ENCODE data around the gene SS18L1. TPM values are rescaled to one million over a fixed set of nuclear protein-coding genes. Genes with fewer than 3 reads are reported as not detected.

The SS18L1 gene
- total and polyA plus RNA-seq, 8 donors = 5.5 to 34.8 (median 9.3) TPM

GRCh38 chr20:62165762-62166399, 22.3 kb downstream of the SS18L1 start:
- WGBS, 5 donors = 88 to 93% (median 90%) methylated on average over 25 of the region's 25 CpGs
- H3K36me3 ChIP-seq = peaks cover 54 to 95% (median 91%) of the 10 kb centered on the region in 4 donors
- no peaks in the 10 kb centered on the region for H3K27me3 ChIP-seq
- DNase-seq = no peak
- H3K9me3 ChIP-seq = no peaks in the 10 kb centered on the region
- no peak for TF ChIP-seq POLR2AphosphoS5 (IDR thresholded peaks at IDR 0.05)
- no peak overlapping the region for H3K4me3 ChIP-seq
- H3K4me1 ChIP-seq = no peaks in the 10 kb centered on the region
- intact Hi-C loops (cut with DNase I; ENCODE audit: low total_unique reads) = no loop called here
- H3K27ac ChIP-seq = no peak overlapping the region

GRCh38 chr20:62167474-62167873, 23.9 kb downstream of the SS18L1 start:
- DNase-seq = no peak
- Histone ChIP-seq H3K4me3 (no peak overlapping the region), H3K27me3 (no peaks in the 10 kb centered on the region), H3K4me1 (no peaks in the 10 kb centered on the region), H3K9me3 (no peaks in the 10 kb centered on the region), H3K27ac (no peak overlapping the region), H3K36me3 (peaks cover 40 to 84% (median 79%) of the 10 kb centered on the region in 4 donors)
- TF ChIP-seq, protein P1, sequence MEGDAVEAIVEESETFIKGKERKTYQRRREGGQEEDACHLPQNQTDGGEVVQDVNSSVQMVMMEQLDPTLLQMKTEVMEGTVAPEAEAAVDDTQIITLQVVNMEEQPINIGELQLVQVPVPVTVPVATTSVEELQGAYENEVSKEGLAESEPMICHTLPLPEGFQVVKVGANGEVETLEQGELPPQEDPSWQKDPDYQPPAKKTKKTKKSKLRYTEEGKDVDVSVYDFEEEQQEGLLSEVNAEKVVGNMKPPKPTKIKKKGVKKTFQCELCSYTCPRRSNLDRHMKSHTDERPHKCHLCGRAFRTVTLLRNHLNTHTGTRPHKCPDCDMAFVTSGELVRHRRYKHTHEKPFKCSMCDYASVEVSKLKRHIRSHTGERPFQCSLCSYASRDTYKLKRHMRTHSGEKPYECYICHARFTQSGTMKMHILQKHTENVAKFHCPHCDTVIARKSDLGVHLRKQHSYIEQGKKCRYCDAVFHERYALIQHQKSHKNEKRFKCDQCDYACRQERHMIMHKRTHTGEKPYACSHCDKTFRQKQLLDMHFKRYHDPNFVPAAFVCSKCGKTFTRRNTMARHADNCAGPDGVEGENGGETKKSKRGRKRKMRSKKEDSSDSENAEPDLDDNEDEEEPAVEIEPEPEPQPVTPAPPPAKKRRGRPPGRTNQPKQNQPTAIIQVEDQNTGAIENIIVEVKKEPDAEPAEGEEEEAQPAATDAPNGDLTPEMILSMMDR (IDR thresholded peaks at IDR 0.05) = no peak
- no peak for TF ChIP-seq POLR2A (IDR thresholded peaks at IDR 0.05)
- no peak for TF ChIP-seq EP300 (IDR thresholded peaks at IDR 0.05)
- no peak for TF ChIP-seq POLR2AphosphoS5 (IDR thresholded peaks at IDR 0.05)
- intact Hi-C loops (cut with DNase I; ENCODE audit: low total_unique reads) = no loop called here
- WGBS, 5 donors = 81 to 92% (median 90%) methylated on average over 5 to 6 of the region's 6 CpGs

- intact Hi-C loops (cut with DNase I; ENCODE audit: low total_unique reads) = no loop called here
- 82 to 98% (median 94%) methylated on average over 4 of the region's 4 CpGs for WGBS, 5 donors
- no peaks in the 10 kb centered on the region for H3K27me3 ChIP-seq
- H3K36me3 ChIP-seq = peaks cover 34 to 84% (median 79%) of the 10 kb centered on the region in 4 donors
- TF ChIP-seq POLR2A (IDR thresholded peaks at IDR 0.05) = no peak
- no peak for TF ChIP-seq POLR2AphosphoS5 (IDR thresholded peaks at IDR 0.05)
- DNase-seq = no peak
- no peaks in the 10 kb centered on the region for H3K9me3 ChIP-seq
- H3K4me1 ChIP-seq = no peaks in the 10 kb centered on the region
- no peak overlapping the region for H3K4me3 ChIP-seq
- no peak overlapping the region for H3K27ac ChIP-seq
Measured at GRCh38 chr20:62168061-62168460, 24.5 kb downstream of the SS18L1 start.

- H3K4me1 ChIP-seq = no peaks in the 10 kb centered on the region
- H3K36me3 ChIP-seq = peaks cover 25 to 84% (median 79%) of the 10 kb centered on the region in 4 donors
- H3K27me3 ChIP-seq = no peaks in the 10 kb centered on the region
Measured at GRCh38 chr20:62168890-62169435, 25.4 kb downstream of the SS18L1 start.

DNA sequence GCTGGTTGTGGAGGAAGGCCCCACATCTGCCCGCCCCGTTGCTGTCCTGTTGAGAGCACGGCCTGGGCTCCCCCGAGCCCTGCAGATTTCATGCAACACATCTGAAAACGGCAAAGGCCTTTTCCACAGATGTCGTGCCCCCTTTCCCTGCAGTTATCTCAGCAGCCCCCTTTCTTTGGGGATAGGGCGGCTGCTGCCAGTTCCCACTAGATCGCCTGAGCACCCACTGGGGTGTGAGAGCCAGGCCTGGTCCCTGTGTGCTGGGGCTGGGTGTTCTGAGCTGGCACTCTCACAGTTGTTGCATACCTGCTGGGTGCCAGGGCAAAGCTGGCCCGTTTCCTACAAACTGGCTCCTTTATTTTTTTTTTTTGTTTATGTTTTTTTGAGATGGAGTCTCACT, 27.0 kb downstream of the SS18L1 start:
- 86 to 96% (median 92%) methylated on average over 9 of the region's 9 CpGs for WGBS, 5 donors
- no peaks in the 10 kb centered on the region for H3K9me3 ChIP-seq
- no peaks in the 10 kb centered on the region for H3K27me3 ChIP-seq
- peaks cover 10 to 84% (median 79%) of the 10 kb centered on the region in 4 donors for H3K36me3 ChIP-seq
- DNase-seq = no peak
- TF ChIP-seq, protein P1 (IDR thresholded peaks at IDR 0.05) = no peak
- TF ChIP-seq POLR2AphosphoS5 (IDR thresholded peaks at IDR 0.05) = no peak
- no peak for TF ChIP-seq POLR2A (IDR thresholded peaks at IDR 0.05)
- no peak for TF ChIP-seq EP300 (IDR thresholded peaks at IDR 0.05)
- H3K4me3 ChIP-seq = no peak overlapping the region
- no peak overlapping the region for H3K27ac ChIP-seq
- intact Hi-C loops (cut with DNase I; ENCODE audit: low total_unique reads) = no loop called here
- H3K4me1 ChIP-seq = no peaks in the 10 kb centered on the region

More at GRCh38 chr20:62168890-62169435, 25.4 kb downstream of the SS18L1 start:
- intact Hi-C loops (cut with DNase I; ENCODE audit: low total_unique reads) = no loop called here
- DNase-seq = no peak
- Histone ChIP-seq H3K27ac (no peak overlapping the region), H3K4me3 (no peak overlapping the region), H3K9me3 (no peaks in the 10 kb centered on the region)
- WGBS, 5 donors = 92 to 97% (median 96%) methylated on average over 16 to 23 of the region's 23 CpGs
- TF ChIP-seq, protein P1 (IDR thresholded peaks at IDR 0.05) = no peak
